GM12878 (cell line): ENCODE results near the gene GPC6.

Experiments used
- BHLHE40 ChIP-seq, 2 experiments: fragments of 450-650 bp in 1 of 2; IDR thresholded peaks; 2 replicates each; pipeline ENCODE4 v1.6.1; 2011 to 2017; ENCODE audit warnings: low read depth in 2 of 2, borderline replicate concordance in 1 of 2, improper control_type of control experiment in 1 of 2, low read length in 1 of 2, mild to moderate bottlenecking in 1 of 2
- CHD2 ChIP-seq: IDR thresholded peaks from 2 replicates; pipeline ENCODE4 v1.6.1; 2011; ENCODE audit warnings: low read depth, low read length, improper control_type of control experiment, borderline replicate concordance
- CREB1 ChIP-seq: IDR thresholded peaks from 2 replicates; pipeline ENCODE4 v1.6.1; 2012; ENCODE audit warnings: low read depth, mild to moderate bottlenecking, inconsistent platforms
- CTCF ChIP-seq, 3 experiments: IDR thresholded peaks in 2 of 3; conservative IDR thresholded peaks in 1 of 3; 2 replicates each; pipeline ENCODE4 v1.5.1; 2011; ENCODE audit warnings: low read depth in 3 of 3, low read length in 3 of 3, mild to moderate bottlenecking in 3 of 3, control low read depth in 2 of 3, moderate library complexity in 2 of 3, inconsistent platforms in 1 of 3, mixed read lengths in 1 of 3; ENCODE audit not compliant: control insufficient read depth in 2 of 3, insufficient read depth in 1 of 3; ENCODE audit errors: extremely low read depth in 1 of 3
- E4F1 ChIP-seq: fragments of 450-650 bp; IDR thresholded peaks from 2 replicates; pipeline ENCODE4 v1.6.1; 2018; ENCODE audit warnings: borderline replicate concordance, mild to moderate bottlenecking; ENCODE audit not compliant: partially characterized antibody
- HDAC2 ChIP-seq: fragments of 200-600 bp; sonication (generic); IDR thresholded peaks from 2 replicates; pipeline ENCODE4 v1.6.1; 2017
- HDAC6 ChIP-seq: fragments of 200-600 bp; sonication (generic); IDR thresholded peaks from one replicate; pipeline ENCODE4 v1.8.0; 2017; ENCODE audit warnings: antibody characterized with exemption; ENCODE audit not compliant: unreplicated experiment
- MXI1 ChIP-seq: fragments of 150-350 bp; IDR thresholded peaks from 2 replicates; pipeline ENCODE4 v1.6.1; 2011; ENCODE audit warnings: low read depth, mild to moderate bottlenecking, inconsistent platforms, low read length, improper control_type of control experiment
- PBX3 ChIP-seq: IDR thresholded peaks from 2 replicates; pipeline ENCODE4 v1.6.1; 2011; ENCODE audit warnings: mild to moderate bottlenecking, low read depth, low read length, moderate library complexity; ENCODE audit not compliant: insufficient replicate concordance
- POLR2A ChIP-seq: IDR thresholded peaks from 2 replicates; pipeline ENCODE4 v1.6.1; 2011; ENCODE audit warnings: low read depth, mild to moderate bottlenecking, low read length
- POLR2AphosphoS5 ChIP-seq: IDR thresholded peaks from 2 replicates; pipeline ENCODE4 v1.6.1; 2011; ENCODE audit warnings: mild to moderate bottlenecking, low read length, inconsistent platforms
- SIN3A ChIP-seq: IDR thresholded peaks from 2 replicates; pipeline ENCODE4 v1.6.1; 2012; ENCODE audit warnings: low read depth, low read length, improper control_type of control experiment
- TAF1 ChIP-seq: IDR thresholded peaks from 2 replicates; pipeline ENCODE4 v1.6.1; 2011; ENCODE audit warnings: mild to moderate bottlenecking, low read depth, low read length, borderline replicate concordance

GRCh38 chr13:94342436-94343242 lies 1116.0 kb downstream of the GPC6 start:
- TF ChIP-seq MXI1 (no peak), SIN3A (no peak), CREB1 (no peak), CHD2 (no peak), TAF1 (no peak), POLR2A (no peak), POLR2AphosphoS5 (no peak), E4F1 (no peak), HDAC2 (no peak), BHLHE40 (IDR thresholded peaks at IDR 0.05; ENCODE audit: borderline replicate concordance in 1 of 2, low read depth in 2 of 2, low read length in 1 of 2) (no peak), CTCF (IDR thresholded peaks at IDR 0.05 in 2 of 3, conservative IDR thresholded peaks at IDR 0.05 in 1 of 3; ENCODE audit: control insufficient read depth in 2 of 3, extremely low read depth in 1 of 3, insufficient read depth in 1 of 3, low read depth in 3 of 3, low read length in 3 of 3) (no peak), HDAC6 (no peak), PBX3 (no peak)
